Measurements from ENCODE around the gene GAS6.

DNA sequence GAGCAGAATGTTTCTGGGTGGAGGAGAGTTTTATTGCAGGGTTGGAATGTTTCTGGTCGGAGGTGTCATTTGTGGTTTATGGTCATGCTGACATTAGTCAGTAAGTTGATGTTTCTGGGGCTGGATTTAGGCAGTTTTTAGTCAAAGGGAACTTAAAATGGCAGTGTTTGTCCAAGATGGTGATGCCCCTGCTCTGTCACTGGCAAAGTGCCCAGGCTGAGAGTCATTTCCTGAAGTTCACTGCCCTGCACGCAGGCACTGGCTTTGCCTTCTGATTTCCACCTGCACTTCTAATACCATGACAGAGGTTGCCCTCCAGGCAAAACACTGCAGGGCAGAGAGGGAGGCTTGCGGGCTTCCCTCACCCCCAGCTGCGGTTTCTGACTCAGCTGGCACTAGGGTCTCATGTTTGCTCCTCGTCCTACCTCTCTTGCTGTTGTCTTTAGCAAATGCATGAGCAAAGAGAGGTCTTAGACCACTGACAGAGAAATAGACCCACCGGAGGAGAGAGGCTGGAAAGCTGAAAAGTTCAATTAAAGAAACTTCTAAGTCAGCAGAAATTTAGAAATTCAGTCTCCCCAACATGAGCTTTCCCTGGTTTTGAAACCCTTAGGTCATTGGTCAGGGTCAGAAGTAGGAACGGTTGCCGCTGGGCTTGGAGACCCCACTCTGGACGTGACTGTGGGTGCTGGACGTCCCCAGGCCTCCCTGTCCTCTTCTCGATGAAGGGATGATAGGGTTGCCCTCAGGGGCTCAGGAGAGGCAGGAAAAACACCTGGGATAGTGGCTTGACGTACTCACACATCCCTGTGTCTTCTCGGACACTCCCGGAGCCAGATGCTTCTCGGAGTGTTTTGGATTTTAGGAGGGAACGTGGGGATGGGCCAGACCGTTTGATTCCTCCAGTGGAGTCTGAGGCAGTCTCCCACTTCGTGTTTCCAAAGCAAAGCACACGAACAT is 78.5 kb downstream of the GAS6 start:
- TF ChIP-seq, protein P1, sequence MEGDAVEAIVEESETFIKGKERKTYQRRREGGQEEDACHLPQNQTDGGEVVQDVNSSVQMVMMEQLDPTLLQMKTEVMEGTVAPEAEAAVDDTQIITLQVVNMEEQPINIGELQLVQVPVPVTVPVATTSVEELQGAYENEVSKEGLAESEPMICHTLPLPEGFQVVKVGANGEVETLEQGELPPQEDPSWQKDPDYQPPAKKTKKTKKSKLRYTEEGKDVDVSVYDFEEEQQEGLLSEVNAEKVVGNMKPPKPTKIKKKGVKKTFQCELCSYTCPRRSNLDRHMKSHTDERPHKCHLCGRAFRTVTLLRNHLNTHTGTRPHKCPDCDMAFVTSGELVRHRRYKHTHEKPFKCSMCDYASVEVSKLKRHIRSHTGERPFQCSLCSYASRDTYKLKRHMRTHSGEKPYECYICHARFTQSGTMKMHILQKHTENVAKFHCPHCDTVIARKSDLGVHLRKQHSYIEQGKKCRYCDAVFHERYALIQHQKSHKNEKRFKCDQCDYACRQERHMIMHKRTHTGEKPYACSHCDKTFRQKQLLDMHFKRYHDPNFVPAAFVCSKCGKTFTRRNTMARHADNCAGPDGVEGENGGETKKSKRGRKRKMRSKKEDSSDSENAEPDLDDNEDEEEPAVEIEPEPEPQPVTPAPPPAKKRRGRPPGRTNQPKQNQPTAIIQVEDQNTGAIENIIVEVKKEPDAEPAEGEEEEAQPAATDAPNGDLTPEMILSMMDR (IDR thresholded peaks at IDR 0.05): no peak
- no peak for TF ChIP-seq POLR2AphosphoS5 (IDR thresholded peaks at IDR 0.05; ENCODE audit: insufficient read depth in 1 of 2, low read depth in 1 of 2)
